HG02678 (cell line): ENCODE data around the gene LTN1.
A peak's percentile ranks its signal among the peaks of the same experiment; 100 is the strongest.
"Not testable (repeated sequence)": the region's sequence is repeated elsewhere in the genome, so short reads cannot be mapped to it uniquely, and the experiment has no call there.

Experiments
- ATAC-seq: cut with Tn5 transposase; IDR thresholded peaks from one replicate; pipeline ENCODE4 v1.9.1; 2021; ENCODE audit warnings: mild to moderate bottlenecking, moderate library complexity; ENCODE audit not compliant: unreplicated experiment

The LTN1 gene, protein sequence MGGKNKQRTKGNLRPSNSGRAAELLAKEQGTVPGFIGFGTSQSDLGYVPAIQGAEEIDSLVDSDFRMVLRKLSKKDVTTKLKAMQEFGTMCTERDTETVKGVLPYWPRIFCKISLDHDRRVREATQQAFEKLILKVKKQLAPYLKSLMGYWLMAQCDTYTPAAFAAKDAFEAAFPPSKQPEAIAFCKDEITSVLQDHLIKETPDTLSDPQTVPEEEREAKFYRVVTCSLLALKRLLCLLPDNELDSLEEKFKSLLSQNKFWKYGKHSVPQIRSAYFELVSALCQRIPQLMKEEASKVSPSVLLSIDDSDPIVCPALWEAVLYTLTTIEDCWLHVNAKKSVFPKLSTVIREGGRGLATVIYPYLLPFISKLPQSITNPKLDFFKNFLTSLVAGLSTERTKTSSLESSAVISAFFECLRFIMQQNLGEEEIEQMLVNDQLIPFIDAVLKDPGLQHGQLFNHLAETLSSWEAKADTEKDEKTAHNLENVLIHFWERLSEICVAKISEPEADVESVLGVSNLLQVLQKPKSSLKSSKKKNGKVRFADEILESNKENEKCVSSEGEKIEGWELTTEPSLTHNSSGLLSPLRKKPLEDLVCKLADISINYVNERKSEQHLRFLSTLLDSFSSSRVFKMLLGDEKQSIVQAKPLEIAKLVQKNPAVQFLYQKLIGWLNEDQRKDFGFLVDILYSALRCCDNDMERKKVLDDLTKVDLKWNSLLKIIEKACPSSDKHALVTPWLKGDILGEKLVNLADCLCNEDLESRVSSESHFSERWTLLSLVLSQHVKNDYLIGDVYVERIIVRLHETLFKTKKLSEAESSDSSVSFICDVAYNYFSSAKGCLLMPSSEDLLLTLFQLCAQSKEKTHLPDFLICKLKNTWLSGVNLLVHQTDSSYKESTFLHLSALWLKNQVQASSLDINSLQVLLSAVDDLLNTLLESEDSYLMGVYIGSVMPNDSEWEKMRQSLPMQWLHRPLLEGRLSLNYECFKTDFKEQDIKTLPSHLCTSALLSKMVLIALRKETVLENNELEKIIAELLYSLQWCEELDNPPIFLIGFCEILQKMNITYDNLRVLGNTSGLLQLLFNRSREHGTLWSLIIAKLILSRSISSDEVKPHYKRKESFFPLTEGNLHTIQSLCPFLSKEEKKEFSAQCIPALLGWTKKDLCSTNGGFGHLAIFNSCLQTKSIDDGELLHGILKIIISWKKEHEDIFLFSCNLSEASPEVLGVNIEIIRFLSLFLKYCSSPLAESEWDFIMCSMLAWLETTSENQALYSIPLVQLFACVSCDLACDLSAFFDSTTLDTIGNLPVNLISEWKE (N-terminal part only)

DNA sequence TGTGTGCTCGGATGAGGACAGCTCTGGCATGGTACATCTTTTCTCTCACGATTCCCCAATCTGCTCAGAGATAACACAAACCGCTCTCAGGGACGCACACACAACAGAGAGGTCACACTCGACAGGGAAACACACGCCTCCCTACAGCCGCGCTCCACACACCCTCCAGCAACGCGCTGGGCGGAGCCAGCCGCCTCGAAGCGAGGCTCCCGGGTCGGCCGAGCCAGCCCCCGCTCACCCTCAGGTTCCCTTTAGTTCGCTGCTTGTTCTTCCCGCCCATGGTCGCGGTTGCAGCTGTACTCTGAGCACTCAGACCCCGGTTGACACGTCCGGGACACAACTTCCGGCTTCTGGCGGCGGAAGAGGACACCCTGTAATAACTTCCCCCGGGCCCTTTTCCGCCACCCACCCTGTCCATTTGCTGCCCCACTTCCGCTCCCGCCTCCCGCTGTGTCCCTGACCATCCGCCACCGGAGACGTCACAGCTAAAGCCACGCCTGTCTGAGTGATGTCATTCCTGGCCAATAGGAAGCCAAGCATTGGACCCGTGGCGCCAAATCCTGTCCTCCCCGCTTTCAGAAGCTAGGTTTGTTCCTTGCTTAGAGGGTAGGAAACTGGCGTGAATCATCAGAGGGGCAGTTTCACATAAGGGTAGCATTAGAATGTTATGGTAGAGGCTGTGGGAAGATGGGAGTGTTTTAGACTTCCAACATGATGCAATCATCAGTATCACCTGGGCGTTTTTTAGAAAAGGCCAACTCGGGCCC, at the start of gene LTN1:
Gene LTN1, minus strand, starts transcription at position 352 of the 767 bp plus-strand sequence. Its CDS starts 72 bp downstream, at position 280.
- peak; percentile 97 for ATAC-seq

DNA sequence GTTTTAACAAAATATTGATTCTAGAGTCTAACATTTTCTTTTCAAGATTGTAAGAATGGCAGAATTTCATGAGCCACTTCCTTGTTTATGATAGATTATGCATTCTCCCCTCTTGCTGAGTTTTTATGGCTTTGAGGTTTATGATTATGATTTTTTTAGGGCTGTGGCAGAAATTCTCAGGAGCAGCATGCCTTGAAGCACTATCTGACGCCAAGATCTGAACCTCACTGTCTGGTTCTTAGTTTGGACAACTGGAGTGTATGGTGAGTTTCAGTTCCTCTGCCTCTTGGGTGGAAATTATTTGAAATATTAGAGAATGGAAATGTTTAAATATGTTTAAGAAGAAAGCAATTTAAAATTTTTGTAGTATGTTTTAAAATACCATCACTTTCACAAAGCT, 42.0 kb upstream of the LTN1 start:
- no peak for ATAC-seq

DNA sequence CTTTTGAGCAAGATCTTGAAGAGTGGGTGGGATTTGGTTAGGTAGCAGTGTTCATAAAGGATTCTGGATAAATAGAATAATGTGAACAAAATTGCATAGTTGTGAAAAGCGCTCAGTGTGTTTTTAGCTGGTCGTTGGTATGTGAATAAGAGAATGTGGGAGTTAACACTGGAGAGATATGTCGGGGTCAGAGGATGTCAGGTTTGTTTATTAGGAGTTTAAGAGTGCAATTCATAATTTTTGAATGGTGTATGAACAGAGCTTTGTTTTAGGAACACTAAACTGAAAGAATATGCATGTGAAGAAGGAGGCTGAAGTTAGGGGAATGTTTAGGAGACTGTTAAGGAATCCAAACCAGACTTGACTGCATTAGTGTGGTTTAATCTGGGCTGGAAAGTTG, 41.2 kb upstream of the LTN1 start:
- no peak for ATAC-seq

DNA sequence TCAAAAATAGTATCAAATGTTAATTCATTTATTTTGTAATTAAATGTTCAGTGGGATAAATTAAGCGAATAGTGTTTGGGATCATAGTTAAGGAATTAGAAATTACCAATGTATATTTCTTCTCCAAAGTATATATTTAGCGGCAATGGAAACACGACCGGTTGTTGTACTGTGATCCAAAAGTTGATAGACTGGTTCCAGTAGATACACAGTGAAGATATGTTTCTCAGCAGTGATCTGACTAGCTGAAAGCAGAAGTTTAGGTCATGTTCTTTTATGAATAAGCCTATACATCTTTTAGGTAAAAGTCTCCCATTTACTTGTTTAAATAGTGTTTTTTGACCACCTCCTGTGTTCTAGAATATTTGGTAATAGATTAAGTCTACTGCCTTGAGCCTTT, 40.6 kb upstream of the LTN1 start:
- ATAC-seq = no peak

DNA sequence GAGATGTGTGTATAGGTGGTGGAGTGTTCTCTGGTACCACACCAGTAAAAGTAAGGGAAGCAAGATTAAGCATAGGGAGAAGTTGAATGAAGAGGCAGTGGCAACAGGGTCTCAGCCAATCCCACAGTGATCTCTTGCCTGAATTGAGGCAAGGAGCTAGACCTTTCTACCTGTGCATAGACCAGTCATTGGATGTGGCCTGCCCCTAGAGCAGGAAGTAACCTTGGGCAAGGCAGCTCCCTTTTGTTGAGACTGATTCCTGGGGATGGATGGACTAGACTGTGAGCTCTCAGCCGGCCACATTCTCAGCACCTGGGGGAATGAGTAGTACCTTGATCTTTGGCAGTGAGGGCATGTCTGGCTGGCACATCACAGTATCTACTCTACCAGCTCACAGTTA, 38.2 kb upstream of the LTN1 start:
- ATAC-seq = no peak

DNA sequence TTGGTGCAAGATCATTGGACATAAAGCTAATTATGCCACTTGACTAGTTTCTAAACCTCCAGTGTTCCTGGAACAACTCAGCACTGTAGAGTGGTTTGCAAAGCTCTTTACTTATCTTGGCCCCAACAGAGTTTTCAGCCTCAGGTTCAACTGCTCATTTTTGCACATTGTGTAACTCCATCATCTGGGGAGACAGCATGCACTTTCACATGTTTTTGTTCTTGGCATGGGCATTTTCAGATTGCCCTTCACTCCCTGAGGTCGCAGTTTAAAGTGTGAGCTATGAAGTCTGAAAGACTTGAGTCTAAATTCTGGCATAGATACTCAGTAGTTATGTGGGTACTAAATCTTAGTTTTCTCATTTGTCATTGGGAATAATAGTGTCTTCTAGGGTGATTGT, 36.8 kb upstream of the LTN1 start:
- ATAC-seq = no peak

DNA sequence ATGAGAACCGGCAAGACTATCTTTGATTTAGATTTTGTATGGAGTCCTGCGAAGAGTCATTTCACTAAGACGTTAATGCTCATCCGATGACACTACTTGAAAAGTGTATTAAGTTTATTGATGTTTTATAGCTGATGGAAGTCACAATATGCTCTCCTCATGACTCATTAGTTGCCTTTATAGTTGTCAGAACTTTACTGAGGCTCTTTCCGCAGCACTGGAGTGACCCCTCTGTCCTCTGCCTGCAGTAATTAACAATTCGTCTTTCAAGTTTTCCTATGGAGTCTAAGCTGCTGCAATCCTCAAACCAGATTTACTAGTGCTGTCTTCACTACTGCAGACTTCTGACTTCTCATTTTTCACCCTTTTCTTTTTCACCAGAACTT, 32.6 kb upstream of the LTN1 start:
- ATAC-seq = no peak

DNA sequence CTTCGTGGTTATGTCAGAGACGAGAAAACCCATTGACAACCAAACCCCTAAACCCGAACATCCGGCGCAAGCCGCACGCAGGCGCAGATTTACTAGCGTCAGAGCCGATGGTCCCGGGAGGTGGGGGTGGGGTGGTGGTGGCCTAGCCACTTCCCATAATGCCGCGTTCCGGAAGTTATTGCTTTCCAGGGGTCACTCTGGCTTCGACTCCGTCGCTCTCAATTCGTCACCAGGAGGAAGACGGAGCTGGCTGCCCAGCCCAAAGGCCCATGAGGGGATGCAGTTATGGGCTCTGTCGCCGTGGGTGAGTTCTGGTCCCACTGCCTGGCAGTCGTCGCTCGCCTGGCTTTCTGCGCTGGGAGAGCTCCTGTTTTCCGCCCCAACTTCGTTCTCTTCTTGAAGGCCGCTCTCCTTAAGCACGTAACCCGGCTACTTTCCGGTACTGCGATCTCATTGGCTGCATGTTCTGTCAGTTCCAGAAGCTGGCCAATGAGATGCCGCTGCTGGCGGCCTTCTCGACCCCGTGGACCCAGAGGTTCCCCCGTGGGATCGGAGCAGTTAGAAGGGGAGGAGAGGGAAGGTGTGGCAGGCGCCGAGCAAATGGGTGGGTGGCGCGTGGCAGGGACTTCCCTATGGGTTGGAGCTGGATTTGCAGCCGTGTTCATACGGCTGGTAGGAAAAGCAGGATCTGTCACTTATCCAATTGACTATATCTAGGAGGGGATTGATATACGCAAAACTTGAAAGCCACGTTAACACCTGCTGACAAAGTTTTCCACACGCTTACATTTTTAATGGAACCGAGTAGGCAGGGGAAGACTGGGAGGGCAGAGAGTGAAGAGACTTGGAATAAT, 32.0 kb upstream of the LTN1 start, which contains the start of gene USP16:
Gene USP16, plus strand, starts transcription at position 195 of the 854 bp plus-strand sequence. CDS start 3,246 bp downstream, outside the sequence.
- peak; percentile 97 for ATAC-seq

DNA sequence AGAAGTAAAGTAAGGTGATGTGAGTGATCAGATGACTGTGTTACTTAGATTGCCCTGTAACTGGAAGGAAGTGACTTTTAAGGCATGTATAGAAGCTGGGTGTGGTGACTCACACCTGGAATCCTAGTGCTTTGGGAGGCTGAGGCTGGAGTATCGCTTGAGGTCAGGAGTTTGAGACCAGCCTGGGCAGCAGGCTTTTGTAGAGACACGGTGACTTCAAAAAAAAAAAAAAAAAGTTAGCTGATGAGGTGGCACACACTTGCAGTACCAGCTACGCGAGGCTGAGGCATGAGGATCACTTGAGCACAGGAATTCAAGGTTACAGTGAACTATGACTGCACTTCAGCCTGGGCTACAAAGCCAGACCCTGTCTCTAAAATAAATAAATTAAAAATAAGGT, 29.5 kb upstream of the LTN1 start:
- ATAC-seq = no peak

DNA sequence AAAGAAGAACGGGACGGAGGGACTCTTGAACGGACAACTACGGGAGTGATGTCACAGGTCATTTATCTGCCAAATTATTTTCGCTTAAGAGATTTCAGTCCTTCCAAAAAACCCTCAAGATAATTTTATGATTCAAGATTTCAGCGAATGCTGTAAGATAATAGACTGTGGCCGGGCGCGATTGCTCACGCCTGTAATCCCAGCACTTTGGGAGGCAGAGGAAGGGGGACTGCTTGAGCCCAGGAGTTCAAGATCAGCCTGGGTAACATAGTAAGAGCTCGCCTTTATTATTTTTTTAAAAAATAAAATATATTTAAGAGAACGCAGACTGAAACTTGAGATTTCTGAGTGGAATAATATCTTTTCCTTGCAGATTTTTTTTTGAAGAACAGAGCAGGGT, 25.9 kb upstream of the LTN1 start:
- ATAC-seq = peak; percentile 7

DNA sequence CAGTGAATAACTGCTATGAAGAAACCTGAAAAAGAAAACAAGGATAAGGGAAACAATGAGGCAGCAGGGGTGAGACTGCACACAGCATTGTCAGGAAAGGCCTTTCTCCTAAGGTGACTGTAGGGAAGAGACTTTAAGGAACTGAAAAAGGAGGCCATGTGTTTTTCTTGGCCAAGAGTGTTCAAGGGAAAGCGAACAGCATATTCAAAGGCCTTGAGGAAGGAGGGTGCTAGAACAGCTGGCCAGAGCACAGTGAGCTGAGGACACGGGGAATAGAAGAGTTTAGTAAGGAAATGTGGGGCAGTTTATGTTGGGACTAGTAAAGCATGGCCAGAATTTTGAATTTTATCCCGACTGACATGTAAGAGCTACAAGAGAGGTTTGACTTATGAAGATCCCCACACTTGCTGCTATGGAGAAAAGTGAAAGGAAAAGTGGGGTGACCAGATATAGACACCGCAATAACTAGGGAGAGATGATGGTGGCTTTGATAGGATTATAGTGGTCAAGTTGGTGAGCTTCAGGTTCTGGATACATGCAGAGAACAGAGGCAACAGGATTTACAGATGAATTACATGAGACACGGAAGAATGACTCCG, 25.1 kb upstream of the LTN1 start:
- no peak for ATAC-seq

DNA sequence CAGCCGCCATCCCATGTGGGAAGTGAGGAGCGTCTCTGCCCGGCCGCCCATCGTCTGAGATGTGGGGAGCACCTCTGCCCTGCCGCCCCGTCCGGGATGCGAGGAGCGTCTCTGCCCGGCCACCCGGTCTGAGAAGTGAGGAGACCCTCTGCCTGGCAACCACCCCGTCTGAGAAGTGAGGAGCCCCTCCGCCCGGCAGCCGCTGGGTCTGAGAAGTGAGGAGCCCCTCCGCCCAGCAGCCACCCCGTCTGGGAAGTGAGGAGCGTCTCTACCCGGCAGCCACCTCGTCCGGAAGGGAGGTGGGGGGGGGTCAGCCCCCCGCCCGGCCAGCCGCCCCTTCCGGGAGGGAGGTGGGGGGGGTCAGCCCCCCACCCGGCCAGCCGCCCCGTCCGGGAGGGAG, 18.6 kb upstream of the LTN1 start:
- ATAC-seq = not testable (repeated sequence)

DNA sequence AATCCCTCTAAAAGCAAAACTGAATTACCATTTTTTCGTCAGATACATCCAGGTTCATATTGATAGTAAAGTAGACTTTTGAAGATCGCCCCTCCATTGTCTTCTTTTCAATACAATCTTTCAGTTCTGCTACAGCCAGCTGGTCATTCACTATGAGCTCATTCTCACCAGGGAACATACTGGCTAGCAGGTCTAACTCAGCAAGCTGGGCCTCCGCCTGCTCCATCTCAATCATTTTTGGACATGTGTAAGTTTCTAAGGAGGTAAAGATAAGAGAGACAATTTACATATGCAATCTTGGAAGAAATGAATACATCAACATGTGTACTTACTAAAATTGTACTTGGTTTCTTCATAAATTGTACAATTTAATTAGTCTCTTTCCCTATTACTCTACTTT, 15.7 kb upstream of the LTN1 start:
- no peak for ATAC-seq

DNA sequence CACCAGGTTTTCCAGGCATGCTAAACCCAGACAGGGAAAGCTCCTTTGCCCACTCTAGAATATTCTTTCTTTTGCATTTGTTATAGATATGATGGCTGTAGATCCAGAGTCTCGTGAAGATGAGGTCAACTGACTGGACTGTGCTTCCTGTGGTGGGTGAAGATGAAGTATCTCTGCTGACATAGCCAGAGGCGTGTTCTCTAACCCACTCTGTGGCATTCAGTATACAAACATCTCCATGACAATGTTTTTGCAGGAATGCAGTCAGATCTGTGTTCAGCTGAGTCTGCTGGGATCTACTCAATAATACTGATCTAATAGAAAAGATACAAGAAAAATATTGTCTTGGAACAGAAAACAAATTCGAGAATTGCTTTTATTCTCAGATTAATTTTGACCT, 15.1 kb upstream of the LTN1 start:
- ATAC-seq = no peak

DNA sequence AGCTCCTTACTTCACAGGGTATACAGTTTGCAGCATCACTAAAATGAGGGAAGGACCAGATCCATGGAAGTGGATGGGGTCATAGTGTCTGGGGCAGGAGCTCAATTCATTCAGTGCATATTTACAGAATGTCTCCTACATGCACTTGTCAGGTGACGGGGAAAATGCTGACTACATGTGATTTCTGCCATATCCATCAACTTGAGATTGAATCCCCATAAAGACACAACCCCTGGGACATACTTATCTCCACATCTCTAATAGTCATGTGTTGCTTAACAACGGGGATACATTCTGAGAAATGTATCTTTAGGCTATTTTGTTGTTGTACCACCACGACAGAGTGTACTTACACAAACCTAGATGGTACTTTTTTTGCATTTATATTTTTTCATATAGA, 14.5 kb upstream of the LTN1 start:
- ATAC-seq = no peak

DNA sequence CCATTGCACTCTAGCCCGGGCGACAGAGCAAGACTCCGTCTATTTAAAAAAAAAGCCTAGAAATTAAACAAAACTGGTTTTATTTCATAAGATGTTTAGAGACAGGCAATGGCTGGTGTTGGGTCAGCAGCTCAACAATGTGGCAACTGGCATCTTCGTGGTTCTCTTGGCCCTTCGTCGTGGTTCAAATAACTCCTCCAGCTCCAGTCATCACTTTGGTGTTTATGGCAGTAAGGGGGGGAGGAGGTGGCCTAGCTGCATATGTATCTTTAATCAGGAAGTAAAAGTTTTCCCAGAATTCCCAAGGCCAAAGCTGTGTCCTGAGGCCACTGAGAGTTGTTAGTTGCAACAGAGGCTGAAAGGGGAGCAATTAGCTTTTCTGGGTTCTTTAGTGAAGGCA, 13.0 kb upstream of the LTN1 start:
- no peak for ATAC-seq

DNA sequence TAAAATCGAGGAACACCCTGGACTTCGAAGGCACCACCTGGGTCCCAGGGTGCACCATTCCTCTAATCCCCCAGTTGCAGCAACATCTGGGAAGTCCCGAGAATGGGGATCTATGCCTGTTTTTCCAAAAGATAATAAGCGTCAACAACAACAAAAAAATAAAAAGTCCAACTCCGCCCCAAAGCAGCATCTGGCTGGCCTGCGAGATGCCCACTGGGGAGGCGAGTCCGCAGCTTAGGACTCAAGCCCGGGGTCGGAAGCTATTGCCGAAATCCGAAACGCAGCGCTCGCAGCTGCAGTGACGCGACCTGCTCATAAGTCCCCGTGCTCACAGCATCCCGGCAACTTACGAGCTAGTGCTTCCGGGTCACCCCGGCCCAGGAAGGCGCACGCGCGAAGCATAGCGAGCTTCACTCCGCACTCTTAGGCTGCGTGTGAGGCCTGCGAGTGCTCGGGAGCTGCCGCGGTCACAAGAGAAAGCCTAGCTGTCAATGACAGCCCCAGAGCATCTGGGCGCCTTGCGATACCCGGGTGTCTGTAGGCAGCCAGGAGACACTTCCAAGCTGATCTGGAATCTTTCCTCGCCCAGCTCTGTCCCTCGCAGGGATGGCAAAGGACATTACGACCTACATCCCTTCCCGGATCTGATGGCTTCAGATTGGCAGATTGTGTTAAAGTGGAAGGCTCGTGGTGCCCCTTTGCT, 9.9 kb upstream of the LTN1 start:
- peak; percentile 100 for ATAC-seq

DNA sequence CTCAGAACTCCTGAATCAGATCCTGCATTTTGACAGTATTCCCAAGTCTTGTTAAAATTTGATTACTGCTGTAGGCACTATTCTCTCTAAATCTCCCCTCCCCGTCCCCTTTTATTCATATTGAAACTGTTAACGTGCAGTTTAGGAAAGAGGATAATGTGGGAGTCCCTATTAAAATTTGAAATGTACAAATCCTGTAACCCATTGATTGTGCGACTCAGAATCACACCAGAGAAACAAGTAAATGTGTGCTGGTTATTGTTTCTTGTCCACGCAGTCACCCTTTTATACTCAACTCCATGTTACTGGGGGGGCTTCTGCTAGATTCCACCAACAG, 584 bp upstream of the LTN1 start:
- no peak for ATAC-seq
